ENCODE measurements around the gene JAZF1.

JAZF1 gene

GRCh38 chr7:28045592-28045991, 135.0 kb downstream of the JAZF1 start:
- Mint-ChIP-seq H3K9me3 (peaks cover 0 to 5% of the 10 kb centered on the region in 2 donors), H3K27me3 (no peaks in the 10 kb centered on the region), H3K27ac (no peak overlapping the region), H3K4me3 (no peak overlapping the region), H3K36me3 (peaks cover 14 to 20% of the 10 kb centered on the region in 2 donors), H3K4me1 (peaks cover 16 to 30% of the 10 kb centered on the region in 2 donors)
- DNase-seq = no peak
- no peak for ATAC-seq (replicated peaks)

- no peak overlapping the region for H3K27ac Mint-ChIP-seq
- no peaks in the 10 kb centered on the region for H3K27me3 Mint-ChIP-seq
Observed at GRCh38 chr7:28044825-28045224, 135.8 kb downstream of the JAZF1 start.

GRCh38 chr7:28042721-28043120, 137.9 kb downstream of the JAZF1 start:
- no peak overlapping the region for H3K4me3 Mint-ChIP-seq
- peaks cover 26 to 49% of the 10 kb centered on the region in 2 donors for H3K4me1 Mint-ChIP-seq
- no peak overlapping the region for H3K27ac Mint-ChIP-seq
- peaks cover 0 to 5% of the 10 kb centered on the region in 2 donors for H3K9me3 Mint-ChIP-seq
- peaks cover 14 to 17% of the 10 kb centered on the region in 2 donors for H3K36me3 Mint-ChIP-seq
- DNase-seq (no peak), ATAC-seq (replicated peaks) (no peak)
- H3K27me3 Mint-ChIP-seq = no peaks in the 10 kb centered on the region

More at GRCh38 chr7:28044825-28045224, 135.8 kb downstream of the JAZF1 start:
- peaks cover 16 to 20% of the 10 kb centered on the region in 2 donors for H3K36me3 Mint-ChIP-seq
- H3K4me1 Mint-ChIP-seq = peaks cover 22 to 38% of the 10 kb centered on the region in 2 donors
- H3K4me3 Mint-ChIP-seq = no peak overlapping the region
- ATAC-seq (replicated peaks) (no peak), DNase-seq (no peak)
- peaks cover 0 to 5% of the 10 kb centered on the region in 2 donors for H3K9me3 Mint-ChIP-seq

GRCh38 chr7:28041508-28042314, 138.9 kb downstream of the JAZF1 start:
- DNase-seq (no peak), ATAC-seq (replicated peaks) (peak in 1 of 2 donors; percentile 44)
- Mint-ChIP-seq H3K4me3 (no peak overlapping the region), H3K36me3 (peaks cover 14 to 17% of the 10 kb centered on the region in 2 donors), H3K27me3 (no peaks in the 10 kb centered on the region), H3K4me1 (peaks cover 33 to 57% of the 10 kb centered on the region in 2 donors), H3K9me3 (peaks cover 0 to 5% of the 10 kb centered on the region in 2 donors), H3K27ac (peak overlapping the region; percentile 22)

GRCh38 chr7:28038175-28038797, 142.3 kb downstream of the JAZF1 start:
- no peak overlapping the region for H3K4me3 Mint-ChIP-seq
- peaks cover 0 to 5% of the 10 kb centered on the region in 2 donors for H3K9me3 Mint-ChIP-seq
- no peaks in the 10 kb centered on the region for H3K27me3 Mint-ChIP-seq
- DNase-seq (no peak), ATAC-seq (replicated peaks) (no peak)
- peaks cover 36 to 48% of the 10 kb centered on the region in 2 donors for H3K4me1 Mint-ChIP-seq
- peaks cover 9 to 10% of the 10 kb centered on the region in 2 donors for H3K36me3 Mint-ChIP-seq
- H3K27ac Mint-ChIP-seq = no peak overlapping the region

- DNase-seq = no peak
- Mint-ChIP-seq H3K4me3 (peak overlapping the region in 1 of 2 donors; percentile 10), H3K9me3 (peaks cover 0 to 5% of the 10 kb centered on the region in 2 donors), H3K27me3 (no peaks in the 10 kb centered on the region), H3K36me3 (peaks cover 9 to 12% of the 10 kb centered on the region in 2 donors), H3K4me1 (peaks cover 41 to 55% of the 10 kb centered on the region in 2 donors), H3K27ac (peak overlapping the region; percentile 22)
- peak; percentile 92 to 95 for ATAC-seq (replicated peaks)
Observed at GRCh38 chr7:28037220-28038010, 143.2 kb downstream of the JAZF1 start.

GRCh38 chr7:28036696-28037095, 143.9 kb downstream of the JAZF1 start:
- Mint-ChIP-seq H3K36me3 (peaks cover 3 to 5% of the 10 kb centered on the region in 2 donors), H3K9me3 (peaks cover 0 to under 1% of the 10 kb centered on the region in 2 donors), H3K4me3 (peak overlapping the region in 1 of 2 donors; percentile 3), H3K4me1 (peaks cover 36 to 56% of the 10 kb centered on the region in 2 donors), H3K27ac (peak overlapping the region; percentile 85), H3K27me3 (no peaks in the 10 kb centered on the region)
- ATAC-seq (replicated peaks) (no peak), DNase-seq (no peak)

- DNase-seq (no peak), ATAC-seq (replicated peaks) (no peak)
- H3K9me3 Mint-ChIP-seq = no peaks in the 10 kb centered on the region
- peaks cover 41 to 54% of the 10 kb centered on the region in 2 donors for H3K4me1 Mint-ChIP-seq
- H3K4me3 Mint-ChIP-seq = no peak overlapping the region
- H3K27me3 Mint-ChIP-seq = no peaks in the 10 kb centered on the region
- H3K36me3 Mint-ChIP-seq = peaks cover 6 to 20% of the 10 kb centered on the region in 2 donors
- H3K27ac Mint-ChIP-seq = no peak overlapping the region
Observed at GRCh38 chr7:28033386-28033785, 147.2 kb downstream of the JAZF1 start.

- DNase-seq = no peak
- Mint-ChIP-seq H3K9me3 (no peaks in the 10 kb centered on the region), H3K27me3 (no peaks in the 10 kb centered on the region), H3K36me3 (peaks cover 6 to 22% of the 10 kb centered on the region in 2 donors), H3K27ac (no peak overlapping the region), H3K4me3 (no peak overlapping the region), H3K4me1 (peaks cover 39 to 51% of the 10 kb centered on the region in 2 donors)
- ATAC-seq (replicated peaks) = no peak
Observed at GRCh38 chr7:28032738-28033380, 147.7 kb downstream of the JAZF1 start.

- Mint-ChIP-seq H3K27me3 (no peaks in the 10 kb centered on the region), H3K27ac (no peak overlapping the region), H3K9me3 (no peaks in the 10 kb centered on the region), H3K4me1 (peaks cover 37 to 49% of the 10 kb centered on the region in 2 donors), H3K4me3 (no peak overlapping the region), H3K36me3 (peaks cover 14 to 22% of the 10 kb centered on the region in 2 donors)
- ATAC-seq (replicated peaks) (no peak), DNase-seq (no peak)
Observed at GRCh38 chr7:28029051-28029450, 151.5 kb downstream of the JAZF1 start.

- ATAC-seq (replicated peaks) (no peak), DNase-seq (no peak)
- no peak overlapping the region for H3K27ac Mint-ChIP-seq
- no peaks in the 10 kb centered on the region for H3K9me3 Mint-ChIP-seq
- H3K27me3 Mint-ChIP-seq = no peaks in the 10 kb centered on the region
- no peak overlapping the region for H3K4me3 Mint-ChIP-seq
- H3K36me3 Mint-ChIP-seq = peaks cover 18 to 22% of the 10 kb centered on the region in 2 donors
- H3K4me1 Mint-ChIP-seq = peaks cover 34 to 45% of the 10 kb centered on the region in 2 donors
Observed at GRCh38 chr7:28028471-28028870, 152.1 kb downstream of the JAZF1 start.

GRCh38 chr7:28026237-28026636, 154.4 kb downstream of the JAZF1 start:
- no peaks in the 10 kb centered on the region for H3K27me3 Mint-ChIP-seq
- ATAC-seq (replicated peaks) (no peak), DNase-seq (no peak)
- H3K36me3 Mint-ChIP-seq = peaks cover 17% of the 10 kb centered on the region in 2 donors
- H3K9me3 Mint-ChIP-seq = no peaks in the 10 kb centered on the region
- peaks cover 30 to 36% of the 10 kb centered on the region in 2 donors for H3K4me1 Mint-ChIP-seq
- no peak overlapping the region for H3K27ac Mint-ChIP-seq
- H3K4me3 Mint-ChIP-seq = no peak overlapping the region

- no peaks in the 10 kb centered on the region for H3K9me3 Mint-ChIP-seq
- H3K27ac Mint-ChIP-seq = no peak overlapping the region
- peaks cover 12% of the 10 kb centered on the region in 2 donors for H3K36me3 Mint-ChIP-seq
- DNase-seq (no peak), ATAC-seq (replicated peaks) (no peak)
- no peaks in the 10 kb centered on the region for H3K27me3 Mint-ChIP-seq
- no peak overlapping the region for H3K4me3 Mint-ChIP-seq
- H3K4me1 Mint-ChIP-seq = peaks cover 31 to 38% of the 10 kb centered on the region in 2 donors
Observed at GRCh38 chr7:28024786-28025334, 155.7 kb downstream of the JAZF1 start.

All from stimulated activated naive B cell treated with anti-CD40 and anti-IgM and Interleukin-4, amounts not matched to agents 10 μg/mL and 1 μg/mL and 100 μg/mL, for 72 hours (primary cell).